H1 (cell line): ENCODE results near the gene SIPA1L3. TPM values are rescaled to one million over a fixed set of nuclear protein-coding genes. Genes with fewer than 3 reads are reported as not detected.
A peak's percentile ranks its signal among the peaks of the same experiment; 100 is the strongest.
"Not testable (repeated sequence)": the region's sequence is repeated elsewhere in the genome, so short reads cannot be mapped to it uniquely, and the experiment has no call there.

Experiments
- CTCF ChIA-PET: fragments of 300-600 bp; sonication (Branson Sonifier 250); formaldehyde crosslinking; loops from one replicate; lab custom pipeline; 2021; ENCODE audit not compliant: partially characterized antibody; lab: Charles Lee
- POLR2A ChIA-PET: fragments of 300-600 bp; sonication (Branson Sonifier 250); formaldehyde crosslinking; loops from one replicate; lab custom pipeline; 2021; ENCODE audit warnings: inconsistent platforms; ENCODE audit not compliant: partially characterized antibody; lab: Charles Lee
- DNase-seq, 2 experiments: peaks; one replicate each; pipeline versions ENCODE4 v3.0.0 to v3.0.0-alpha.2; 2010 to 2022; ENCODE audit warnings: low spot score in 2 of 2, low read depth in 1 of 2, mixed read lengths in 1 of 2
- FAIRE-seq: peaks from 2 replicates; lab custom pipeline; 2011; peaks lifted over from hg19 to GRCh38; lab: Jason Lieb, UNC
- H2AFZ ChIP-seq: 2 replicates; pipeline ENCODE4 v1.8.1; 2012; ENCODE audit warnings: low read length, inconsistent platforms
- H2AK5ac ChIP-seq: 2 replicates; pipeline ENCODE4 v1.6.1; 2013; ENCODE audit warnings: low read depth, low read length
- H2BK120ac ChIP-seq: replicated peaks from 2 replicates; pipeline ENCODE3; 2013; ENCODE audit warnings: low read depth, low read length, inconsistent platforms
- H2BK12ac ChIP-seq: 2 replicates; pipeline ENCODE4 v1.6.1; 2013; ENCODE audit warnings: low read depth, low read length
- H2BK15ac ChIP-seq: 2 replicates; pipeline ENCODE4 v1.6.1; 2013; ENCODE audit warnings: low read length
- H2BK20ac ChIP-seq: 2 replicates; pipeline ENCODE4 v1.6.1; 2013; ENCODE audit warnings: low read length
- H2BK5ac ChIP-seq: 2 replicates; pipeline ENCODE4 v1.6.1; 2013; ENCODE audit warnings: low read depth, low read length
- H3K14ac ChIP-seq: 2 replicates; pipeline ENCODE4 v1.6.1; 2013; ENCODE audit warnings: inconsistent platforms; ENCODE audit not compliant: insufficient read length
- H3K18ac ChIP-seq: 2 replicates; pipeline ENCODE4 v1.6.1; 2013; ENCODE audit warnings: low read length; ENCODE audit errors: extremely low read depth
- H3K23ac ChIP-seq: 2 replicates; pipeline ENCODE4 v1.6.1; 2013; ENCODE audit warnings: inconsistent platforms; ENCODE audit not compliant: insufficient read length
- H3K23me2 ChIP-seq: 2 replicates; pipeline ENCODE4 v1.6.1; 2013; ENCODE audit warnings: low read depth, low read length
- H3K27ac ChIP-seq: 2 replicates; pipeline ENCODE4 v1.6.1; 2011; ENCODE audit warnings: low read depth, low read length, inconsistent platforms
- H3K27me3 ChIP-seq, 4 experiments: replicated peaks in 1 of 4; 1 replicate in 1 of 4; 2 replicates in 3 of 4; pipeline versions ENCODE4 v1.6.1 to v1.8.1; 2011 to 2013; ENCODE audit warnings: low read length in 3 of 4, mild to moderate bottlenecking in 3 of 4, inconsistent platforms in 2 of 4, mixed read lengths in 2 of 4, moderate library complexity in 1 of 4; ENCODE audit not compliant: control insufficient read depth in 3 of 4, insufficient read depth in 3 of 4; ENCODE audit errors: extremely low read depth in 1 of 4
- H3K36me3 ChIP-seq, 4 experiments: 2 replicates each; pipeline versions ENCODE4 v1.6.1 to v1.8.1; 2011 to 2013; ENCODE audit warnings: mild to moderate bottlenecking in 4 of 4, low read length in 3 of 4, moderate library complexity in 2 of 4, control low read depth in 1 of 4, inconsistent platforms in 1 of 4; ENCODE audit not compliant: insufficient read depth in 4 of 4, control insufficient read depth in 2 of 4
- H3K4ac ChIP-seq: replicated peaks from 2 replicates; pipeline ENCODE3; 2013; ENCODE audit warnings: low read length, low read depth, mixed read lengths, inconsistent platforms; ENCODE audit not compliant: insufficient read length
- H3K4me1 ChIP-seq, 4 experiments: replicated peaks in 1 of 4; 1 replicate in 1 of 4; 2 replicates in 3 of 4; pipeline versions ENCODE4 v1.6.1 to v1.8.1; 2011 to 2013; ENCODE audit warnings: low read length in 3 of 4, inconsistent platforms in 2 of 4, mixed read lengths in 1 of 4; ENCODE audit not compliant: insufficient read depth in 4 of 4, control insufficient read depth in 3 of 4
- H3K4me2 ChIP-seq, 2 experiments: 2 replicates each; pipeline versions ENCODE4 v1.6.1 to v1.8.1; 2011 to 2013; ENCODE audit warnings: low read depth in 2 of 2, low read length in 2 of 2, control low read depth in 1 of 2, inconsistent platforms in 1 of 2, mild to moderate bottlenecking in 1 of 2; ENCODE audit not compliant: insufficient read depth in 1 of 2
- H3K4me3 ChIP-seq, 4 experiments: fragments of 200-600, 300-600 bp in 1 of 4; sonication (generic), shearing (Covaris generic), sonication (Bioruptor Twin) in 1 of 4; 2 replicates each; pipeline versions ENCODE4 v1.5.1 to v1.8.1; 2011 to 2016; ENCODE audit warnings: low read length in 4 of 4, low read depth in 3 of 4, control low read depth in 2 of 4, inconsistent platforms in 2 of 4, mild to moderate bottlenecking in 2 of 4, mixed read lengths in 1 of 4, moderate library complexity in 1 of 4; ENCODE audit not compliant: insufficient read depth in 2 of 4; ENCODE audit errors: extremely low read depth in 1 of 4
- H3K56ac ChIP-seq: replicated peaks from 2 replicates; pipeline ENCODE3; 2013; ENCODE audit warnings: low read depth, mild to moderate bottlenecking, mixed read lengths, low read length, inconsistent platforms; ENCODE audit not compliant: insufficient read length
- H3K79me1 ChIP-seq: 2 replicates; pipeline ENCODE4 v1.6.1; 2013; ENCODE audit warnings: low read depth, low read length, control low read depth
- H3K79me2 ChIP-seq, 2 experiments: 2 replicates each; pipeline versions ENCODE4 v1.6.1 to v1.8.1; 2012 to 2013; ENCODE audit warnings: low read length in 2 of 2, mild to moderate bottlenecking in 2 of 2, inconsistent platforms in 1 of 2; ENCODE audit not compliant: insufficient read depth in 2 of 2, control insufficient read depth in 1 of 2
- H3K9ac ChIP-seq, 4 experiments: replicated peaks in 1 of 4; 1 replicate in 1 of 4; 2 replicates in 3 of 4; pipeline versions ENCODE4 v1.6.1 to v1.8.1; 2011 to 2013; ENCODE audit warnings: low read depth in 3 of 4, low read length in 3 of 4, control low read depth in 2 of 4, mild to moderate bottlenecking in 2 of 4, moderate library complexity in 2 of 4, inconsistent platforms in 1 of 4; ENCODE audit errors: extremely low read depth in 1 of 4
- H3K9me3 ChIP-seq, 2 experiments: 2 replicates each; pipeline versions ENCODE4 v1.6.1 to v1.8.1; 2012 to 2013; ENCODE audit warnings: mild to moderate bottlenecking in 2 of 2, moderate library complexity in 2 of 2, control low read depth in 1 of 2, inconsistent platforms in 1 of 2, low read depth in 1 of 2, low read length in 1 of 2, mixed read lengths in 1 of 2; ENCODE audit not compliant: insufficient read depth in 2 of 2
- H4K20me1 ChIP-seq, 2 experiments: replicated peaks in 1 of 2; 2 replicates each; pipeline versions ENCODE3 to v1.8.1; 2011 to 2013; ENCODE audit warnings: inconsistent platforms in 2 of 2, low read length in 2 of 2, mild to moderate bottlenecking in 1 of 2; ENCODE audit not compliant: insufficient read depth in 2 of 2, control insufficient read depth in 1 of 2
- H4K5ac ChIP-seq: 2 replicates; pipeline ENCODE4 v1.6.1; 2013; ENCODE audit warnings: low read length, low read depth, mixed read lengths, inconsistent platforms; ENCODE audit not compliant: insufficient read length
- H4K8ac ChIP-seq: 2 replicates; pipeline ENCODE4 v1.8.0; 2013; ENCODE audit warnings: mild to moderate bottlenecking, moderate library complexity, low read length, inconsistent platforms; ENCODE audit not compliant: insufficient read depth; ENCODE audit errors: extremely low read depth
- H4K91ac ChIP-seq: replicated peaks from 2 replicates; pipeline ENCODE3; 2013; ENCODE audit warnings: low read length, mixed read lengths, inconsistent platforms; ENCODE audit not compliant: insufficient read length
- WGBS, 2 experiments: shearing (Covaris generic) in 1 of 2; methylation state at CpG; one replicate each; pipeline versions ENCODE4 v1.1.6 to v1.1.7; 2013 to 2015; ENCODE audit warnings: low lambda C conversion rate in 2 of 2, mixed read lengths in 2 of 2, inconsistent platforms in 1 of 2, low coverage in 1 of 2, missing lambda C conversion rate in 1 of 2; ENCODE audit not compliant: insufficient replicate concordance in 2 of 2, insufficient coverage in 1 of 2, insufficient read length in 1 of 2; ENCODE audit errors: extremely low coverage in 1 of 2, missing lambda C conversion rate in 1 of 2; 5-methylcytosine and 5-hydroxymethylcytosine counted together
- polyA plus RNA-seq, 7 experiments: library from polyadenylated mRNA; depleted of rRNA in 3 of 7; stranded (reverse) in 5 of 7; unstranded in 2 of 7; fragments of >200 nt in 5 of 7; fragments of 200-250 nt in 2 of 7; gene quantifications; 1 replicate in 5 of 7; 2 replicates in 1 of 7; 4 replicates in 1 of 7; pipeline versions ENCODE4 v1.2.1 to v1.2.3, GENCODE V29; 2011 to 2013; ENCODE audit warnings: missing spikeins in 2 of 7, mixed read lengths in 2 of 7
- total RNA-seq: library from RNA; stranded (reverse); fragmentation: NEBNext Ultra II Directional; extraction: Animal tissue kit (Norgen Biotek cat#: 25700); gene quantifications from 2 replicates; pipeline ENCODE4 v1.2.1, GENCODE V29; 2021

Gene SIPA1L3
- total and polyA plus RNA-seq, 2 of the 8 experiments (the other 6 are each of a cell fraction or from before 2014, with no cell fraction given), result 15.0 to 54.9 TPM

DNA sequence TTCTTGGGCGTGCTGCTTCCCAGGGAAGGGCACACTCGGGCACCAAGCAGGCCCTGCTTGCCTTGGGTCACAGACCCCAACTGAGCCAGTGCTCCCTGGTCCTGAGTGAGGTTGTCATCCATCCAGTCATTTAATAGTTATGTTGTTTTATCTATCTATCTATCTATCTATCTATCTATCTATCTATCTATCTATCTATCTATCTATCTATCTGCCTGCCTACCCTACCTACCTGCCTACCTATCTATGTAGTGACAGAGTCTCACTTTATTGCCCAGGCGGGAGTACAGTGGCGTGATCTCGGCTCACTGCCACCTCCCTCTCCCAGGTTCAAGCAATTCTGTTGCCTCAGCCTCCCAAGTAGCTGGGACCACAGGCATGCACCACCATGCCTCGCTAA lies 164.0 kb downstream of the SIPA1L3 start:
- H3K27ac ChIP-seq, DNase-seq, H4K5ac ChIP-seq, H3K4me1 ChIP-seq, H3K27me3 ChIP-seq, FAIRE-seq, H3K4me3 ChIP-seq, H3K9ac ChIP-seq, H2AFZ ChIP-seq, H4K20me1 ChIP-seq, H3K4me2 ChIP-seq, H2BK12ac ChIP-seq, H3K79me2 ChIP-seq, H2AK5ac ChIP-seq, H4K91ac ChIP-seq, H3K9me3 ChIP-seq, H2BK20ac ChIP-seq, H3K23me2 ChIP-seq, H3K79me1 ChIP-seq, H2BK15ac ChIP-seq, H3K4ac ChIP-seq, POLR2A ChIA-PET, H3K23ac ChIP-seq, H3K14ac ChIP-seq, H3K56ac ChIP-seq, H3K36me3 ChIP-seq, H2BK120ac ChIP-seq, H3K18ac ChIP-seq: not testable (repeated sequence)
- Histone ChIP-seq H2BK5ac (0 out of 2 replicates have a peak overlapping the region, but pooled peaks have one; percentile 27), H4K8ac (peak overlapping the region; percentile 73; the same call in 1 of the 2 replicates)
- CTCF ChIA-PET, result interaction anchor here (2.7 to 8.2 kb wide), 2 partner anchors 11 to 168 kb away, joined by 7 to 57 read pairs; no protein-coding TSS in a partner anchor
- WGBS, 2 experiments, result 92% methylated on average over 6 of the region's 6 CpGs; no CpG with 5 or more reads in 1 of the 2 experiments
